SK-N-SH (cell line): ENCODE data around the gene BABAM1.

Source experiments
- ELF1 ChIP-seq: IDR thresholded peaks from 2 replicates; pipeline ENCODE4 v1.4.0; 2012
- YY1 ChIP-seq: IDR thresholded peaks from 2 replicates; pipeline ENCODE4 v1.4.0; 2012; ENCODE audit warnings: low read depth, mild to moderate bottlenecking
- TF ChIP-seq, protein P1 (sequence below): fragments of 200-600 bp; sonication (generic); IDR thresholded peaks from 2 replicates; pipeline ENCODE4 v1.6.1; 2017; ENCODE audit warnings: antibody characterized with exemption, mild to moderate bottlenecking, moderate library complexity
- TF ChIP-seq, protein P2 (sequence below): IDR thresholded peaks from 2 replicates; pipeline ENCODE4 v1.4.0; 2012; ENCODE audit warnings: low read depth, borderline replicate concordance

DNA sequence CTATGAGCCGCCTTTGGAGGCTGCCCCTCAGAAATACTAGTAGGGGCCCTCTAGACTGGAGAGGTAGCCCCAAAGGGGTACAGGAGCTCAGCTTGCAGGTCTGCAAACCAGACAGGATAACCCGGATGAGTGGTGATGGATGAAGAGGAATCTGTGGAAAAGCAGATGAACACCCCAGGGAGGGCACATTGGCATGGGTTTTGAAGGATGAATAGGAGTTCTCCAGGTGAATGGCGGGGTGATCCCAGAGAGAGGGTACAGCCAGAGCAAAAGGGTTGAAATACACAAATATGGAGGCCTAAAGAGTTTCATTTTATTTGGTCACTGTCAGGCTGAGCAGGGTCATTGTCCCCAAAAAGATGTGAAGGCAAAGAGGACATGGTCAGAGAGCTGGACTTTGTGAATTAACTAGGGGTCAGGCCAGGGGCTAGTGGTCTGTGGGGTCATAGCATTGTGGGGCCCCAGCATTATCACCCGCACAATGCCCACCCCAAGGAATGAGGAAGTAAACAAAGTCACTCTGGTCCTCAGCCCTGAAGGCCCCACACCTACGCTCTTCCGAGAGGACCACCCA lies 26.3 kb upstream of the BABAM1 start:
- TF ChIP-seq YY1 (no peak), ELF1 (no peak)
- TF ChIP-seq, protein P1, sequence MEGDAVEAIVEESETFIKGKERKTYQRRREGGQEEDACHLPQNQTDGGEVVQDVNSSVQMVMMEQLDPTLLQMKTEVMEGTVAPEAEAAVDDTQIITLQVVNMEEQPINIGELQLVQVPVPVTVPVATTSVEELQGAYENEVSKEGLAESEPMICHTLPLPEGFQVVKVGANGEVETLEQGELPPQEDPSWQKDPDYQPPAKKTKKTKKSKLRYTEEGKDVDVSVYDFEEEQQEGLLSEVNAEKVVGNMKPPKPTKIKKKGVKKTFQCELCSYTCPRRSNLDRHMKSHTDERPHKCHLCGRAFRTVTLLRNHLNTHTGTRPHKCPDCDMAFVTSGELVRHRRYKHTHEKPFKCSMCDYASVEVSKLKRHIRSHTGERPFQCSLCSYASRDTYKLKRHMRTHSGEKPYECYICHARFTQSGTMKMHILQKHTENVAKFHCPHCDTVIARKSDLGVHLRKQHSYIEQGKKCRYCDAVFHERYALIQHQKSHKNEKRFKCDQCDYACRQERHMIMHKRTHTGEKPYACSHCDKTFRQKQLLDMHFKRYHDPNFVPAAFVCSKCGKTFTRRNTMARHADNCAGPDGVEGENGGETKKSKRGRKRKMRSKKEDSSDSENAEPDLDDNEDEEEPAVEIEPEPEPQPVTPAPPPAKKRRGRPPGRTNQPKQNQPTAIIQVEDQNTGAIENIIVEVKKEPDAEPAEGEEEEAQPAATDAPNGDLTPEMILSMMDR: no peak
- TF ChIP-seq, protein P2, sequence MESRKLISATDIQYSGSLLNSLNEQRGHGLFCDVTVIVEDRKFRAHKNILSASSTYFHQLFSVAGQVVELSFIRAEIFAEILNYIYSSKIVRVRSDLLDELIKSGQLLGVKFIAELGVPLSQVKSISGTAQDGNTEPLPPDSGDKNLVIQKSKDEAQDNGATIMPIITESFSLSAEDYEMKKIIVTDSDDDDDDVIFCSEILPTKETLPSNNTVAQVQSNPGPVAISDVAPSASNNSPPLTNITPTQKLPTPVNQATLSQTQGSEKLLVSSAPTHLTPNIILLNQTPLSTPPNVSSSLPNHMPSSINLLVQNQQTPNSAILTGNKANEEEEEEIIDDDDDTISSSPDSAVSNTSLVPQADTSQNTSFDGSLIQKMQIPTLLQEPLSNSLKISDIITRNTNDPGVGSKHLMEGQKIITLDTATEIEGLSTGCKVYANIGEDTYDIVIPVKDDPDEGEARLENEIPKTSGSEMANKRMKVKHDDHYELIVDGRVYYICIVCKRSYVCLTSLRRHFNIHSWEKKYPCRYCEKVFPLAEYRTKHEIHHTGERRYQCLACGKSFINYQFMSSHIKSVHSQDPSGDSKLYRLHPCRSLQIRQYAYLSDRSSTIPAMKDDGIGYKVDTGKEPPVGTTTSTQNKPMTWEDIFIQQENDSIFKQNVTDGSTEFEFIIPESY: no peak
